Measurements from ENCODE around the gene LCE5A. TPM values are rescaled to one million over a fixed set of nuclear protein-coding genes. Genes with fewer than 3 reads are reported as not detected.
"Not testable (repeated sequence)": the region's sequence is repeated elsewhere in the genome, so short reads cannot be mapped to it uniquely, and the experiment has no call there.

The LCE5A gene
- total RNA-seq, 1 donor from 2014 or later, result not detected

- H3K9me3 ChIP-seq, result no peaks in the 10 kb centered on the region
- no peak overlapping the region for H3K4me3 ChIP-seq
- TF ChIP-seq CTCF (IDR thresholded peaks at IDR 0.05), result peak; percentile 59
- H3K27ac ChIP-seq, result no peak overlapping the region
- ATAC-seq, result peak; percentile 62
- no peaks in the 10 kb centered on the region for H3K4me1 ChIP-seq
- intact Hi-C loops (cut with DNase I), result no loop called here
- no peak for DNase-seq
- H3K36me3 ChIP-seq, result no peaks in the 10 kb centered on the region
- no peaks in the 10 kb centered on the region for H3K27me3 ChIP-seq
Observed at GRCh38 chr1:152533327-152533938, 22.8 kb downstream of the LCE5A start.

DNA sequence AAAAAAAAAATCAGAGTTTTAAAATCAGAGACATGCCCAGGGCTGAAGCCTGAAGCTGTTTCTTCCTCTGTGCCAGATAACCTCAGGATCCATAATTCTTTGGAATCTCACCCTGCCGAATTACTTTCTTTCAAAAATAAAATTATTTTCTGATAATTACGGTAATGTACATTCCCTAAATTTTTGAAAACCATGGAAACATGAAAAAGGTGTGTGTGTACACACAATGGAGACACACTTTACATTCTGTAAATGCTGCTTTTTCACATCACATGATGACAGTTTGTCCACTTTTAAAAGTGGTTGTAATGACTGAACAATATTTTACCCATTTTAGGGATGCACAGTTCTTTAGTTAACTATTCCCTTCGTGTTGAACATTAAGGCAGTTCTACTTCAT is 25.2 kb downstream of the LCE5A start:
- ATAC-seq, result no peak

DNA sequence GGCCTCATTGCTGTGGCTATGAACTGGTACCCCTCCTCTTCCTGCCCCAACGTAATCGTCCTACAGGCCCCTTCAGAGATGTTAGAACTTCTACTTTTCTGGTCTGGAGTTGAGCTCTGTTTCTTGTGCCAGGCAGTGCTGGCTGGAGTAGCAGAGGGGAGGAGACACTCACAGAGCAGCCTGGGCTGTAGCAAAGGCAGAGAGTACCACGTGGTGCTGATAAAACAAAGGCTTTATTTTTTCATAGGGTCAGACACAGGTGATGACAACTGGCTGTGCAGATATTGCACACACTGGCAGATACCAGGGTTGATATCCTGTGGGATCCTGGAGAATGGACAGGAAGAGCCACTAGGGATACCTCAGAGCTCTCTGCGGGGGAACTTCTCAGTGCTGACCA is 26.9 kb downstream of the LCE5A start:
- H3K4me3 ChIP-seq, result no peak overlapping the region
- no peaks in the 10 kb centered on the region for H3K9me3 ChIP-seq
- ATAC-seq (no peak), DNase-seq (no peak)
- intact Hi-C loops (cut with DNase I), result no loop called here
- no peaks in the 10 kb centered on the region for H3K4me1 ChIP-seq
- H3K36me3 ChIP-seq, result no peaks in the 10 kb centered on the region
- no peak for TF ChIP-seq CTCF (IDR thresholded peaks at IDR 0.05)
- H3K27me3 ChIP-seq, result peaks cover 9% of the 10 kb centered on the region
- no peak overlapping the region for H3K27ac ChIP-seq

More for the DNA sequence above, 25.2 kb downstream of the LCE5A start:
- H3K27me3 ChIP-seq, result no peaks in the 10 kb centered on the region
- no peaks in the 10 kb centered on the region for H3K4me1 ChIP-seq
- no peak for DNase-seq
- no peaks in the 10 kb centered on the region for H3K36me3 ChIP-seq
- no peak overlapping the region for H3K4me3 ChIP-seq
- TF ChIP-seq CTCF (IDR thresholded peaks at IDR 0.05), result no peak
- intact Hi-C loops (cut with DNase I), result no loop called here
- no peaks in the 10 kb centered on the region for H3K9me3 ChIP-seq
- no peak overlapping the region for H3K27ac ChIP-seq

GRCh38 chr1:152539901-152540300 is 29.3 kb downstream of the LCE5A start:
- intact Hi-C loops (cut with DNase I), result no loop called here
- Histone ChIP-seq H3K9me3 (no peaks in the 10 kb centered on the region), H3K36me3 (no peaks in the 10 kb centered on the region), H3K4me1 (no peaks in the 10 kb centered on the region), H3K27me3 (peaks cover 13% of the 10 kb centered on the region), H3K27ac (no peak overlapping the region), H3K4me3 (no peak overlapping the region)
- no peak for ATAC-seq
- no peak for TF ChIP-seq CTCF (IDR thresholded peaks at IDR 0.05)
- DNase-seq, result no peak

GRCh38 chr1:152543820-152544219 is 33.2 kb downstream of the LCE5A start:
- ATAC-seq (no peak), DNase-seq (no peak)
- H3K4me3 ChIP-seq, result no peak overlapping the region
- TF ChIP-seq CTCF (IDR thresholded peaks at IDR 0.05), result no peak
- H3K9me3 ChIP-seq, result no peaks in the 10 kb centered on the region
- H3K27ac ChIP-seq, result no peak overlapping the region
- H3K27me3 ChIP-seq, result peaks cover 13% of the 10 kb centered on the region
- H3K4me1 ChIP-seq, result no peaks in the 10 kb centered on the region
- intact Hi-C loops (cut with DNase I), result no loop called here
- H3K36me3 ChIP-seq, result no peaks in the 10 kb centered on the region

- ATAC-seq (peak; percentile 46), DNase-seq (no peak)
- Histone ChIP-seq H3K4me3 (no peak overlapping the region), H3K4me1 (no peaks in the 10 kb centered on the region), H3K9me3 (no peaks in the 10 kb centered on the region), H3K36me3 (no peaks in the 10 kb centered on the region), H3K27ac (no peak overlapping the region), H3K27me3 (peaks cover 12% of the 10 kb centered on the region)
- TF ChIP-seq CTCF (IDR thresholded peaks at IDR 0.05), result no peak
- intact Hi-C loops (cut with DNase I), result no loop called here
Observed at GRCh38 chr1:152546704-152547103, 36.1 kb downstream of the LCE5A start.

DNA sequence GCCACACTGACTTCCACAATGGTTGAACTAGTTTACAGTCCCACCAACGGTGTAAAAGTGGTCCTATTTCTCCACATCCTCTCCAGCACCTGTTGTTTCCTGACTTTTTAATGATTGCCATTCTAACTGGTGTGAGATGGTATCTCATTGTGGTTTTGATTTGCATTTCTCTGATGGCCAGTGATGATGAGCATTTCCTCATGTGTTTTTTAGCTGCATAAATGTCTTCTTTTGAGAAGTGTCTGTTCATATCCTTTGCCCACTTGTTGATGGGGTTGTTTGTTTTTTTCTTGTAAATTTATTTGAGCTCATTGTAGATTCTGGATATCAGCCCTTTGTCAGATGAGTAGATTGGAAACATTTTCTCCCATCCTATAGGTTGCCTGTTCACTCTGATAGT is 37.8 kb downstream of the LCE5A start:
- H3K27ac ChIP-seq; DNase-seq; H3K4me1 ChIP-seq; H3K27me3 ChIP-seq; H3K4me3 ChIP-seq; ATAC-seq; H3K9me3 ChIP-seq; H3K36me3 ChIP-seq; intact Hi-C loops (cut with DNase I): not testable (repeated sequence)
